Ovary (tissue), 9 donors: ENCODE data around the gene COL5A1. TPM values are rescaled to one million over a fixed set of nuclear protein-coding genes. Genes with fewer than 3 reads are reported as not detected.
"Not testable (repeated sequence)": the region's sequence is repeated elsewhere in the genome, so short reads cannot be mapped to it uniquely, and the experiment has no call there.

Source experiments
- DNase-seq, 5 donors: peaks; one replicate each; pipeline ENCODE4 v3.0.0-alpha.2; 2019 to 2020
- H3K27ac ChIP-seq, 2 donors: fragments of 200-600 bp; one replicate each; pipeline versions ENCODE4 v1.5.1 to v1.8.0; 2019 to 2022
- H3K27me3 ChIP-seq: fragments of 200-600 bp; one replicate; pipeline ENCODE4 v1.8.0; 2022
- H3K36me3 ChIP-seq: fragments of 200-600 bp; sonication (generic); one replicate; pipeline ENCODE4 v1.5.1; 2019
- H3K4me1 ChIP-seq: one replicate; pipeline ENCODE4 v1.8.1; 2013; ENCODE audit warnings: mild to moderate bottlenecking, moderate library complexity; ENCODE audit not compliant: insufficient read depth
- H3K4me3 ChIP-seq: fragments of 200-600 bp; sonication (generic); one replicate; pipeline ENCODE4 v1.5.1; 2017
- H3K9me3 ChIP-seq, 2 donors: fragments of 200-600 bp in 1 of 2; sonication (generic) in 1 of 2; one replicate each; pipeline versions ENCODE4 v1.5.1 to v1.8.1; 2013 to 2019; ENCODE audit warnings: mild to moderate bottlenecking in 1 of 2, moderate library complexity in 1 of 2
- EP300 ChIP-seq: sonication (generic); formaldehyde crosslinking; IDR thresholded peaks from one replicate; pipeline ENCODE4 v1.6.1; 2017; ENCODE audit warnings: antibody characterized with exemption
- POLR2A ChIP-seq: fragments of 450-650 bp; IDR thresholded peaks from one replicate; pipeline ENCODE4 v1.6.1; 2017; ENCODE audit warnings: antibody characterized with exemption, mild to moderate bottlenecking, moderate library complexity
- WGBS, 3 donors: extraction: QIAGEN DNeasy Blood & Tissue Kit in 1 of 3; methylation state at CpG; one replicate each; pipeline versions ENCODE4 v1.1.5 to v1.1.7; 2013 to 2017; 5-methylcytosine and 5-hydroxymethylcytosine counted together
- intact Hi-C, 4 donors: fragments of 100-400 bp; cut with DNase I; formaldehyde crosslinking; loops; one replicate each; pipeline versions ENCODE4 v1.11.0 to v1.15.1; 2022 to 2023
- polyA plus RNA-seq, 2 donors: library from polyadenylated mRNA; stranded (reverse); fragments of 200-250 nt in 1 of 2; fragments of 350-450 nt in 1 of 2; fragmentation: Illumina TruSeq in 1 of 2; extraction: RNeasy Lipid Tissue Mini Kit (QIAGEN cat#74804) in 1 of 2; gene quantifications; one replicate each; pipeline ENCODE4 v1.2.3, GENCODE V29; 2013 to 2014
- total RNA-seq, 7 donors: library from RNA; depleted of rRNA in 2 of 7; stranded (reverse); fragments of >200 nt in 2 of 7; fragmentation: NEBNext Ultra II Directional in 3 of 7; extraction: Animal tissue kit (Norgen Biotek cat#: 25700) in 3 of 7; gene quantifications; one replicate each; pipeline versions ENCODE4 v1.1.0 to v1.2.4, GENCODE V29; 2016 to 2023
- TF ChIP-seq, protein P1 (sequence below), 3 donors: fragments of 450-650 bp in 2 of 3; fragments of 200-600 bp in 1 of 3; IDR thresholded peaks; one replicate each; pipeline versions ENCODE4 v1.5.1 to v1.8.0; 2016 to 2022; ENCODE audit warnings: antibody characterized with exemption in 3 of 3, mild to moderate bottlenecking in 1 of 3
- donor health status: DM: no; HTN: no; CAD: no; lungs with moderate emphysema.
- donor health status: DM: no; HTN: no; CAD: no.
- donor health status: Bipolar disorder and iron deficiency.
- donor health status: DM: yes; HTN: yes; CAD: no.
- donor health status: DM: no; HTN: no; CAD: no.
- donor health status: DM: yes; HTN: yes; CAD: no.

The COL5A1 gene
- total and polyA plus RNA-seq, 9 donors: 28.1 to 117 (median 54.6) TPM

- Histone ChIP-seq H3K27me3 (no peaks in the 10 kb centered on the region), H3K36me3 (no peaks in the 10 kb centered on the region), H3K27ac (no peak overlapping the region), H3K9me3 (no peaks in the 10 kb centered on the region), H3K4me1 (peaks cover 19% of the 10 kb centered on the region), H3K4me3 (no peak overlapping the region)
- intact Hi-C loops: no loop called here
- TF ChIP-seq, protein P1, sequence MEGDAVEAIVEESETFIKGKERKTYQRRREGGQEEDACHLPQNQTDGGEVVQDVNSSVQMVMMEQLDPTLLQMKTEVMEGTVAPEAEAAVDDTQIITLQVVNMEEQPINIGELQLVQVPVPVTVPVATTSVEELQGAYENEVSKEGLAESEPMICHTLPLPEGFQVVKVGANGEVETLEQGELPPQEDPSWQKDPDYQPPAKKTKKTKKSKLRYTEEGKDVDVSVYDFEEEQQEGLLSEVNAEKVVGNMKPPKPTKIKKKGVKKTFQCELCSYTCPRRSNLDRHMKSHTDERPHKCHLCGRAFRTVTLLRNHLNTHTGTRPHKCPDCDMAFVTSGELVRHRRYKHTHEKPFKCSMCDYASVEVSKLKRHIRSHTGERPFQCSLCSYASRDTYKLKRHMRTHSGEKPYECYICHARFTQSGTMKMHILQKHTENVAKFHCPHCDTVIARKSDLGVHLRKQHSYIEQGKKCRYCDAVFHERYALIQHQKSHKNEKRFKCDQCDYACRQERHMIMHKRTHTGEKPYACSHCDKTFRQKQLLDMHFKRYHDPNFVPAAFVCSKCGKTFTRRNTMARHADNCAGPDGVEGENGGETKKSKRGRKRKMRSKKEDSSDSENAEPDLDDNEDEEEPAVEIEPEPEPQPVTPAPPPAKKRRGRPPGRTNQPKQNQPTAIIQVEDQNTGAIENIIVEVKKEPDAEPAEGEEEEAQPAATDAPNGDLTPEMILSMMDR (IDR thresholded peaks at IDR 0.05): no peak
- no peak for TF ChIP-seq POLR2A
- TF ChIP-seq EP300: no peak
- WGBS, 3 donors: 81 to 82% (median 82%) methylated on average over 22 of the region's 22 CpGs
- peak in 2 of 5 donors; percentile 28 to 45 for DNase-seq
Measured at GRCh38 chr9:134683714-134684374, 42.2 kb downstream of the COL5A1 start.

DNA sequence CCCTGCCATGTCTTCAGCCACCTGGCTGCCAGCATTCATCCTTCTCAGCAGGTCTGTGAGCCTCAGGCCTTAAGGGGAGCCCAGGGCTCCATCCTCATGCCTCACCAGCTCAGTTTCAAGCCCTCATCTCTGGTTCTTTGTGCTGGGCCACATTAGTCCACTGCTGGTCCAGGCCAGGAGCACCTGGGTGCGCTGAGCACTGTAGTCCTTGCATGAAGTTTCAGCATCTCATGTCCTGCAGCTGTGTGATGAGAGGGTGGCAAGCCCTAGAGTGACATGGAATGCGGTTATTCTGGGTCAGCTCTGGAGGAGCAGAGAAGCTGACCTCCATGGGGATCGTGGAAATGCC is 42.7 kb downstream of the COL5A1 start:
- H3K4me1 ChIP-seq: peaks cover 19% of the 10 kb centered on the region
- TF ChIP-seq EP300 (no peak), POLR2A (no peak)
- TF ChIP-seq, protein P1 (IDR thresholded peaks at IDR 0.05): no peak
- H3K4me3 ChIP-seq: no peak overlapping the region
- no peaks in the 10 kb centered on the region for H3K36me3 ChIP-seq
- DNase-seq: no peak
- H3K27me3 ChIP-seq: no peaks in the 10 kb centered on the region
- H3K9me3 ChIP-seq: no peaks in the 10 kb centered on the region
- intact Hi-C loops: no loop called here
- 94 to 100% (median 94%) methylated on average over 3 of the region's 3 CpGs for WGBS, 3 donors
- H3K27ac ChIP-seq: no peak overlapping the region

DNA sequence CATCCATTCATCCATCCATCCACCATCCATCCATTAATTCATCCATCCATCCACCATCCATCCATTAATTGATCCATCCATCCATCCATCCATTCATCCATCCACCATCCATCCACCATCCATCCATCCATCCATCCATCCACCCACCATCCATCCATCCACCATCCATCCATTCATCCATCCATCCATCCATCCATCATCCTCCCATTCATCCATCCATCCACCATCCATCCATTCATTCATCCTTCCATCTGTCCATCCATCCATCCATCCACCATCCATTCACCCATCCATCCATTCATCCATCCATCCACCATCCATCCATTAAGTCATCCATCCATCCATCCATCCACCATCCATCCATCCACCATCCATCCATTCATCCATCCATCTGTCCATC is 43.3 kb downstream of the COL5A1 start:
- not testable (repeated sequence) for H3K36me3 ChIP-seq, DNase-seq, H3K27ac ChIP-seq, H3K9me3 ChIP-seq, H3K27me3 ChIP-seq, H3K4me3 ChIP-seq
- H3K4me1 ChIP-seq: peaks cover 18% of the 10 kb centered on the region
- intact Hi-C loops: loop anchor here in 1 of 4 donors (5.0 kb wide), 1 partner anchor 228 kb away; no protein-coding TSS in a partner anchor

DNA sequence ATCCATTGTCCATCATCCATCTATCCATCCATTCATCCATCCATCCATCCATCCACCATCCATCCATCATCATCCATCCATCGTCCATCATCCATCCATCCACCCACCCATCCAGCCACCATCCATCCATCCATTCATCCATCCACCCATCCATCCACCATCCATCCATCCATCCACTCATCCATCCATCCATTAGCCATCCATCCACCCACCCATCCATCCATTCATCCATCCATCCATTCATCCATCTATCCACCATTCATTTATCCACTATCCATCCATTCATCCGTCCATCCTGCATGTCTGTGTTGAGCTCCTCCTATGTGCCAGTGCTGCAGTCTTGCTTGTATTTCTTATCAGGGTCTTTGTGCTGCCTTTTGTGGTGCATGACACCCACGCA is 44.2 kb downstream of the COL5A1 start:
- intact Hi-C loops: loop anchor here in 1 of 4 donors (5.0 kb wide), 1 partner anchor 228 kb away; no protein-coding TSS in a partner anchor
- TF ChIP-seq, protein P1 (IDR thresholded peaks at IDR 0.05): no peak
- no peak for TF ChIP-seq EP300
- TF ChIP-seq POLR2A: no peak
- H3K9me3 ChIP-seq: no peaks in the 10 kb centered on the region
- no peak overlapping the region for H3K27ac ChIP-seq
- peaks cover 15% of the 10 kb centered on the region for H3K4me1 ChIP-seq
- H3K4me3 ChIP-seq: no peak overlapping the region
- 95 to 100% (median 97%) methylated on average over 3 of the region's 3 CpGs for WGBS, 3 donors
- H3K27me3 ChIP-seq: no peaks in the 10 kb centered on the region
- no peak for DNase-seq
- H3K36me3 ChIP-seq: no peaks in the 10 kb centered on the region

- Histone ChIP-seq H3K36me3 (no peaks in the 10 kb centered on the region), H3K4me3 (no peak overlapping the region), H3K27ac (no peak overlapping the region), H3K4me1 (peaks cover 9% of the 10 kb centered on the region), H3K27me3 (no peaks in the 10 kb centered on the region), H3K9me3 (no peaks in the 10 kb centered on the region)
- 86 to 95% (median 91%) methylated on average over 8 to 9 of the region's 9 CpGs for WGBS, 3 donors
- intact Hi-C loops: loop anchor here in 1 of 4 donors (5.0 kb wide), 1 partner anchor 230 kb away; no protein-coding TSS in a partner anchor
- TF ChIP-seq EP300 (no peak), POLR2A (no peak)
- TF ChIP-seq, protein P1 (IDR thresholded peaks at IDR 0.05): no peak
- DNase-seq: peak in 1 of 5 donors; percentile 21
Measured at GRCh38 chr9:134686896-134687295, 45.3 kb downstream of the COL5A1 start.
